Frontal cortex (tissue), 4 donors: ENCODE results near the gene IRGM. TPM values are rescaled to one million over a fixed set of nuclear protein-coding genes. Genes with fewer than 3 reads are reported as not detected.
"Not testable (repeated sequence)": the region's sequence is repeated elsewhere in the genome, so short reads cannot be mapped to it uniquely, and the experiment has no call there.

ENCODE experiments used
- DNase-seq, 2 donors: peaks; one replicate each; pipeline ENCODE4 v3.0.0; 2012; ENCODE audit warnings: low spot score in 2 of 2
- FAIRE-seq: peaks from 2 replicates; lab custom pipeline; 2012; peaks lifted over from hg19 to GRCh38; lab: Jason Lieb, UNC
- total RNA-seq: library from RNA; depleted of rRNA; stranded (reverse); fragments of >200 nt; gene quantifications from one replicate; pipeline ENCODE4 v1.2.3, GENCODE V29; 2014
- donor health status: control.
- donor health status: control.
- donor health status: control.

IRGM gene
- total RNA-seq, result not detected

- FAIRE-seq, DNase-seq: not testable (repeated sequence)
Measured at GRCh38 chr5:150846308-150846653, at the start of gene IRGM. Gene IRGM (plus strand): TSS chr5:150846521. CDS start chr5:150848124, 1,603 bp downstream.

- DNase-seq (no peak), FAIRE-seq (no peak)
Measured at GRCh38 chr5:150797384-150797783, 48.9 kb upstream of the IRGM start.

GRCh38 chr5:150801117-150801927 is 45.0 kb upstream of the IRGM start:
- DNase-seq, result peak in 1 of 2 donors; percentile 36
- no peak for FAIRE-seq

- no peak for FAIRE-seq
- DNase-seq, result no peak
Measured at GRCh38 chr5:150804388-150804787, 41.9 kb upstream of the IRGM start.

- no peak for DNase-seq
- no peak for FAIRE-seq
Measured at GRCh38 chr5:150809363-150809762, 37.0 kb upstream of the IRGM start.

GRCh38 chr5:150815010-150815409 is 31.3 kb upstream of the IRGM start:
- no peak for DNase-seq
- FAIRE-seq, result no peak

GRCh38 chr5:150816946-150817345 is 29.4 kb upstream of the IRGM start:
- FAIRE-seq, result no peak
- DNase-seq, result no peak

- DNase-seq (no peak), FAIRE-seq (no peak)
Measured at GRCh38 chr5:150829744-150830143, 16.6 kb upstream of the IRGM start.

GRCh38 chr5:150831821-150832220 is 14.5 kb upstream of the IRGM start:
- not testable (repeated sequence) for FAIRE-seq, DNase-seq

GRCh38 chr5:150836064-150836463 is 10.3 kb upstream of the IRGM start:
- FAIRE-seq, result no peak
- no peak for DNase-seq

- DNase-seq (no peak), FAIRE-seq (no peak)
Measured at GRCh38 chr5:150836703-150837102, 9.6 kb upstream of the IRGM start.

- DNase-seq, FAIRE-seq: not testable (repeated sequence)
Measured at GRCh38 chr5:150845185-150845859, 999 bp upstream of the IRGM start.

- peak; percentile 22 to 45 for DNase-seq
Measured at GRCh38 chr5:150846654-150847333, 473 bp downstream of the IRGM start.

GRCh38 chr5:150847334-150847695 is 994 bp downstream of the IRGM start:
- DNase-seq, result no peak
- FAIRE-seq, result no peak

More at GRCh38 chr5:150846654-150847333, 473 bp downstream of the IRGM start:
- FAIRE-seq, result no peak

- FAIRE-seq, result no peak
- DNase-seq, result no peak
Measured at GRCh38 chr5:150848271-150848670, 1.9 kb downstream of the IRGM start.

GRCh38 chr5:150851039-150851438 is 4.7 kb downstream of the IRGM start:
- no peak for DNase-seq
- no peak for FAIRE-seq

GRCh38 chr5:150853561-150853960 is 7.2 kb downstream of the IRGM start:
- no peak for FAIRE-seq
- no peak for DNase-seq

GRCh38 chr5:150856700-150857099 is 10.4 kb downstream of the IRGM start:
- not testable (repeated sequence) for DNase-seq, FAIRE-seq

- FAIRE-seq (no peak), DNase-seq (no peak)
Measured at GRCh38 chr5:150860246-150860821, 14.0 kb downstream of the IRGM start.

GRCh38 chr5:150862070-150862469 is 15.7 kb downstream of the IRGM start:
- FAIRE-seq (no peak), DNase-seq (no peak)
